ENCODE data around the gene PPAN.

Gene PPAN

GRCh38 chr19:10091895-10092641 lies 14.1 kb upstream of the PPAN start:
- Histone ChIP-seq H3K4me3 (no peak overlapping the region), H3K9me3 (no peaks in the 10 kb centered on the region), H3K27me3 (no peaks in the 10 kb centered on the region), H3K27ac (peak overlapping the region; percentile 72), H3K4me1 (peaks cover 35% of the 10 kb centered on the region), H3K9ac (0 out of 2 replicates have a peak overlapping the region, but pooled peaks have one; percentile 10), H3K4me2 (peak overlapping the region; percentile 58), H3K36me3 (peaks cover 50% of the 10 kb centered on the region), H4K20me1 (no peaks in the 10 kb centered on the region)
- no peak for TF ChIP-seq Cebpa-rat (IDR thresholded peaks at IDR 0.05)

DNA sequence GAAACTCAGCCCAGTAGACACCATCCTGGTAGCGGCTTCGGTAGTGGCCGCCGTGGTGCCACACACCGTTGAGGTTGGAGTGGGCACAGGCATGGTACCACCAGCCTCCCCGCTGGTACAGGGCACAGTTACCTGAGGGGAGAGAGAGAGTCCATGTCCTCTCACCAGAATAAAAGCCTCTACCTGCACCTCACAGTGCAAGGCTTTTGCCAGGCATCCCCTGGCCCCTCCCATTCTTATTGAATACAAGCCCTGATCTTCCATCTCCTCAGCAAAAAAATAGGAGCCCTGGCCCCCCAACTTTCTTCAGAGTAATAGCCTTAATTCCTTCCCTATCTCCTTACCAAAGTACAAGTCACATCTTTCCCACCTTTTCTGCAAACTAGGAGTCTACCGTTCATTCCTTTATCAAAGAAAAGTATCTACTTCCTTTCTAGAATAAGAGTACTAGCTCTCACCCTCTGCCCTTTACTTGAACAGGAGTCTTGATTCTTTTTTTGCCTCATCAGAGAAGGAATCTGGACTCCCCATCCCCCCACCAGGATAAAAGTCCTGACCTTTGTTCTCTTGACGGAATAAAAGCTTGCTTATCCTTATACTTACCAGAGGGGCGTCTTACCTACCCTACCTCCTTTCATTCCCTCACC lies 13.4 kb upstream of the PPAN start:
- Histone ChIP-seq H3K4me2 (no peak overlapping the region; the same call in 1 of the 2 replicates), H3K4me3 (no peak overlapping the region), H3K4me1 (peaks cover 37% of the 10 kb centered on the region), H4K20me1 (no peaks in the 10 kb centered on the region), H3K36me3 (peaks cover 50% of the 10 kb centered on the region), H3K9ac (no peak overlapping the region), H3K9me3 (no peaks in the 10 kb centered on the region), H3K27ac (peak overlapping the region; percentile 72), H3K27me3 (no peaks in the 10 kb centered on the region)
- TF ChIP-seq Cebpa-rat (IDR thresholded peaks at IDR 0.05): no peak

GRCh38 chr19:10093295-10094186 lies 12.6 kb upstream of the PPAN start:
- peaks cover 50% of the 10 kb centered on the region for H3K36me3 ChIP-seq
- H4K20me1 ChIP-seq: no peaks in the 10 kb centered on the region
- no peak overlapping the region for H3K4me3 ChIP-seq
- TF ChIP-seq Cebpa-rat (IDR thresholded peaks at IDR 0.05): no peak
- H3K9me3 ChIP-seq: no peaks in the 10 kb centered on the region
- peaks cover 44% of the 10 kb centered on the region for H3K4me1 ChIP-seq
- no peaks in the 10 kb centered on the region for H3K27me3 ChIP-seq
- H3K27ac ChIP-seq: no peak overlapping the region
- no peak overlapping the region for H3K9ac ChIP-seq
- H3K4me2 ChIP-seq: no peak overlapping the region

DNA sequence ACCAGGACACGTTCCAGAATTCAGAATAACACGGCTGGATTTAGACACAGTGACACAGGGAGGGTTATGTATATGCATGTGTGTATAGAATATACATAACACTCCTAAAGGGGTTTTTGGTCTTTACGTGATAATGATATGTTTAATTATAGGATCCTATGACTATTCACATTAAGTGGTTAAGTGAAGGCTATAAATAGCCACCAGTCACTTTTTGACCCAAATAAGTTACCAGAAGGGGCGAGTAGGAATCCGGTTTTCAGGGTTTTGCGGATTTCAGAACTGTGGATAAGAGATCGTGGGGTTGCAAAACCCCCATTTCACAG lies 10.6 kb upstream of the PPAN start:
- peak overlapping the region; percentile 87 for H3K4me2 ChIP-seq

GRCh38 chr19:10095948-10096614 lies 10.1 kb upstream of the PPAN start:
- Histone ChIP-seq H3K27me3 (no peaks in the 10 kb centered on the region), H3K9me3 (no peaks in the 10 kb centered on the region), H3K36me3 (peaks cover 29% of the 10 kb centered on the region), H3K9ac (peak overlapping the region; percentile 79), H4K20me1 (no peaks in the 10 kb centered on the region), H3K4me2 (peak overlapping the region; percentile 87), H3K4me3 (peak overlapping the region; percentile 61), H3K4me1 (peaks cover 60% of the 10 kb centered on the region), H3K27ac (peak overlapping the region; percentile 86)
- TF ChIP-seq Cebpa-rat (IDR thresholded peaks at IDR 0.05): no peak

More for the DNA sequence above, 10.6 kb upstream of the PPAN start:
- Histone ChIP-seq H3K4me1 (peaks cover 55% of the 10 kb centered on the region), H3K9me3 (no peaks in the 10 kb centered on the region), H3K4me3 (peak overlapping the region; percentile 42; the same call in 1 of the 2 replicates), H3K9ac (no peak overlapping the region), H3K27ac (no peak overlapping the region), H3K36me3 (peaks cover 33% of the 10 kb centered on the region), H4K20me1 (no peaks in the 10 kb centered on the region), H3K27me3 (no peaks in the 10 kb centered on the region)
- TF ChIP-seq Cebpa-rat (IDR thresholded peaks at IDR 0.05): no peak

DNA sequence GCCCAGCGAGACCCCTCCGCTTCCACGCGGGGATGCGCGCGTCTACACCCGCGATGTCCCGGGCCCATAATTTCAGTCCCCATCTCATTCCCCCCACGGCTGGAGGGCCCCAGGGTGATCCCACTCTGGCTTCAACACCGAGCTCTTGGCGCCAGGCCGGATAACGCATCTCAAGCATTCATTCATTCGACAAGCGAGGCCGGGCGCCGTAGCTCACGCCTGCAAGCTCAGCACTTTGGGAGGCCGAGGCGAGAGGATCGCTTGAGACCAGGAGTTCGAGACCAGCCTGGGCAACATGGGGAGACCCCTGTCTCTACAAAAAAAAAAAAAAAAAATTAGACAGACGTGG lies 9.6 kb upstream of the PPAN start:
- peaks cover 61% of the 10 kb centered on the region for H3K4me1 ChIP-seq
- H3K27ac ChIP-seq: peak overlapping the region; percentile 86
- H3K4me3 ChIP-seq: peak overlapping the region; percentile 61
- peak overlapping the region; percentile 79 for H3K9ac ChIP-seq
- H3K4me2 ChIP-seq: peak overlapping the region; percentile 87
- no peaks in the 10 kb centered on the region for H3K9me3 ChIP-seq
- TF ChIP-seq Cebpa-rat (IDR thresholded peaks at IDR 0.05): no peak
- peaks cover 24% of the 10 kb centered on the region for H3K36me3 ChIP-seq
- no peaks in the 10 kb centered on the region for H4K20me1 ChIP-seq
- no peaks in the 10 kb centered on the region for H3K27me3 ChIP-seq

DNA sequence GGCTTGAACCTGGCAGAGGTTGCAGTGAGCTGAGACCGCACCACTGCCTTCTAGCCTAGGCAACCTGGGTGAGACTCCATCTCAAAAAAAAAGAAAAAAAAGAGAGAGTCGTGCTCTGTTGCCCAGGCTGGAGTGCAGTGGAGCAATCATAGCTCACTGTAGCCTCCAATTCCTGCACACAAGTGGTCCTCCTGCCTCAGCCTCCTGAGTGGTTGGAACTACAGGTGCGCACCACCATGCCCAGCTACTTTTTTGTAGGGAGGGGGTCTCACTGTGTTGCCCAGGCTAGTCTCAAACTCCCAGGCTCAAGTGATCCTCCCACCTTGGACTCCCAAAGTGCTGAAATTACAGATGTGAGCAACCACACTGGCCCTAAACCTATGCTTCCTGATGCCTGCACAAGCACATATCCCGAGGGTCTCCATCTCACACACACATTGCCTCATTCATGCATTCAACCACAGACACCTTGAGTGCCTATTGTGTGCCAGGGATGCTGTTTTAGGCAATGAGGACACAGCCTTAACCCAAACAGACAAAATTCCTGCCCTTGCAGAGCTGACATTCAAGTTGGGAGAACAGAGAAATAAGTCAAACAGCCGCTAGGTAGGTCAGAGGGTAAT lies 5.9 kb upstream of the PPAN start:
- H3K4me3 ChIP-seq: no peak overlapping the region
- peak overlapping the region; percentile 56 for H3K27ac ChIP-seq
- H3K36me3 ChIP-seq: no peaks in the 10 kb centered on the region
- no peaks in the 10 kb centered on the region for H4K20me1 ChIP-seq
- H3K9ac ChIP-seq: no peak overlapping the region
- H3K4me1 ChIP-seq: peaks cover 86% of the 10 kb centered on the region
- H3K9me3 ChIP-seq: no peaks in the 10 kb centered on the region
- H3K4me2 ChIP-seq: peak overlapping the region; percentile 63
- H3K27me3 ChIP-seq: no peaks in the 10 kb centered on the region
- TF ChIP-seq Cebpa-rat (IDR thresholded peaks at IDR 0.05): no peak

DNA sequence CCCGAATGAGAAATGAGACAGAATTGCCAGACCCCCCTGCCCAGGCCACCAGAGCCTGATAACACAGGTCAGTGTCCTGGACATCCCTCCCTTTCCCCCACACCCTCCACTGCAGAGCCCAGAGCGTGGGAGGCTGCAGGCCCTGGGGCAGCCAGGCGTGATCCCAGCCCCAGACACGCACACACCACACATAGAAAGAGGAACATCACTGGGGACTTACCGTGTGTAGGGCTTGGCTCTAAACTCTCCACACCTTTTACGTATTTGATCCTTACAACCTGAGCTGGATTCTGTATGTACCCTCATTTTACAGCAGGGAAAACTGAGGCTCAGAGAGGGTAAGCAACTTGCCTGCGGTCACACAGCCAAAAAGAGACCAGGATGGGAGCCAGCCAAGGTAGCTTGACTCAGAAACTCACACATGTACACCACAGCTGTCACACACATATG lies 3.4 kb upstream of the PPAN start:
- no peaks in the 10 kb centered on the region for H4K20me1 ChIP-seq
- no peaks in the 10 kb centered on the region for H3K9me3 ChIP-seq
- no peak for TF ChIP-seq Cebpa-rat (IDR thresholded peaks at IDR 0.05)
- peak overlapping the region; percentile 85 for H3K27ac ChIP-seq
- peaks cover 81% of the 10 kb centered on the region for H3K4me1 ChIP-seq
- H3K4me2 ChIP-seq: peak overlapping the region; percentile 63
- H3K4me3 ChIP-seq: no peak overlapping the region
- peak overlapping the region; percentile 44 for H3K9ac ChIP-seq
- peaks cover 7% of the 10 kb centered on the region for H3K36me3 ChIP-seq
- H3K27me3 ChIP-seq: no peaks in the 10 kb centered on the region

DNA sequence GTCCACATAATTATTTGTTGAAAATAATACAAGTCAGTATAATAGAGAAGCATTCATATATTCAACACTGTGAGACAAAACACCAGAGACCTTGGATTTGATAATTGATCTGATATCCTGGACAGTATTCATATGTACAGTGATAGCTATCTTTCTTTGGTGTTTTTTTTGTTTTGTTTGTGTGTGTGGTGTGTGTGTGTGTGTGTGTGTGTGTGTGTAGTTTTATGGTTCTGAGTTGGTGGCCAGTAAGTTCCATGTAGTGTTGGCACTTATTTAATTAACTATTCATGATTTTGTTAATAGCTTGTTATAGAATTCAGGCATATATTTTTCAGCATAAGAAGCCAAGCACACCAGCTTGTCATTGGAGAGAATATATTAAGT lies 2.0 kb upstream of the PPAN start:
- H4K20me1 ChIP-seq: no peaks in the 10 kb centered on the region
- no peak for TF ChIP-seq Cebpa-rat (IDR thresholded peaks at IDR 0.05)
- peaks cover 20% of the 10 kb centered on the region for H3K36me3 ChIP-seq
- no peak overlapping the region for H3K4me3 ChIP-seq
- no peak overlapping the region for H3K9ac ChIP-seq
- H3K27me3 ChIP-seq: no peaks in the 10 kb centered on the region
- H3K9me3 ChIP-seq: no peaks in the 10 kb centered on the region
- H3K27ac ChIP-seq: peak overlapping the region; percentile 98
- peaks cover 84% of the 10 kb centered on the region for H3K4me1 ChIP-seq
- H3K4me2 ChIP-seq: peak overlapping the region; percentile 97
